ENCODE results near the gene TBXA2R. TPM values are rescaled to one million over a fixed set of nuclear protein-coding genes. Genes with fewer than 3 reads are reported as not detected.
A peak's percentile ranks its signal among the peaks of the same experiment; 100 is the strongest.

TBXA2R gene
- total RNA-seq, 1 donor from 2014 or later = 4.7 TPM

DNA sequence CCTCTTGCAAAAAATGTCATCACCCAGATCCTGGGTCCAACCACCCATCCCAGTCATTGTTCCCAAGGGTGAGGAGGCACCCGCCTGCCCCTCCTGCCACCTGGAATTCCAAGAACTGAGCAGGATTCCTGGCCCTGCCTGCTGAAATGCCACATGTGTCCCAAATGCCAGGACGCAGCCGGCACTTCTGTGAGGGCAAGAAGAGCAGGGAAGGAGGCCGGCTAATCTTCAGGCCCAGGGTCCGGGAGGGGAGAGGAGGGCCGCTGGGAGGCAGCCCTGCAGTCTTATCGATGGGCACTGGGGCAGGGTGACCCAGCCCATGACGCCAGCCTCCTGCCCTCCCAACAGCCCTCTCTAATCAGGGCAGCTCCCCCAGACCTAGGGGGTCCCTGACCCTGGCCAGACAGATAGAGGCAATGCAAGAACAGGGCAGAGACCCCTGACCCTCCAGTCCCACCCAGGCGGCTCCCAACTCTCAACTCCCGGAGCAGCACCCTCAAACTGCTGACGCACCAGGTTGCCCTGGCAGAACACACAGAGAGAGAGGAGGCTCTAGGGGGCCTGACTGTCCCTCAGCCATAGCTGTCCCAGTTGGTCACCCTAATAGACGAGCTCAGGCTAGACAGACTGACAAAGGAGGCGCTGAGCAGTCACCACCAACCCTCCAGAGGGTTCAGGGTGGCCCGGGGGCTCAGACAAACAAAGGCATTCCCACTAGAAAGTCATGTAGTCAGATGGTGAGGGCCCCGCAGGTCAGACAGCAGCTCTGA lies 50.8 kb downstream of the TBXA2R start:
- DNase-seq = no peak
- Histone ChIP-seq H3K4me1 (peaks cover 22% of the 10 kb centered on the region), H3K4me3 (peak overlapping the region; percentile 80), H3K36me3 (no peaks in the 10 kb centered on the region), H3K9me3 (no peaks in the 10 kb centered on the region), H3K27me3 (no peaks in the 10 kb centered on the region), H3K27ac (no peak overlapping the region)
- intact Hi-C loops (cut with DNase I) = no loop called here
- no peak for ATAC-seq
- TF ChIP-seq, protein P1, sequence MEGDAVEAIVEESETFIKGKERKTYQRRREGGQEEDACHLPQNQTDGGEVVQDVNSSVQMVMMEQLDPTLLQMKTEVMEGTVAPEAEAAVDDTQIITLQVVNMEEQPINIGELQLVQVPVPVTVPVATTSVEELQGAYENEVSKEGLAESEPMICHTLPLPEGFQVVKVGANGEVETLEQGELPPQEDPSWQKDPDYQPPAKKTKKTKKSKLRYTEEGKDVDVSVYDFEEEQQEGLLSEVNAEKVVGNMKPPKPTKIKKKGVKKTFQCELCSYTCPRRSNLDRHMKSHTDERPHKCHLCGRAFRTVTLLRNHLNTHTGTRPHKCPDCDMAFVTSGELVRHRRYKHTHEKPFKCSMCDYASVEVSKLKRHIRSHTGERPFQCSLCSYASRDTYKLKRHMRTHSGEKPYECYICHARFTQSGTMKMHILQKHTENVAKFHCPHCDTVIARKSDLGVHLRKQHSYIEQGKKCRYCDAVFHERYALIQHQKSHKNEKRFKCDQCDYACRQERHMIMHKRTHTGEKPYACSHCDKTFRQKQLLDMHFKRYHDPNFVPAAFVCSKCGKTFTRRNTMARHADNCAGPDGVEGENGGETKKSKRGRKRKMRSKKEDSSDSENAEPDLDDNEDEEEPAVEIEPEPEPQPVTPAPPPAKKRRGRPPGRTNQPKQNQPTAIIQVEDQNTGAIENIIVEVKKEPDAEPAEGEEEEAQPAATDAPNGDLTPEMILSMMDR (IDR thresholded peaks at IDR 0.05) = no peak

DNA sequence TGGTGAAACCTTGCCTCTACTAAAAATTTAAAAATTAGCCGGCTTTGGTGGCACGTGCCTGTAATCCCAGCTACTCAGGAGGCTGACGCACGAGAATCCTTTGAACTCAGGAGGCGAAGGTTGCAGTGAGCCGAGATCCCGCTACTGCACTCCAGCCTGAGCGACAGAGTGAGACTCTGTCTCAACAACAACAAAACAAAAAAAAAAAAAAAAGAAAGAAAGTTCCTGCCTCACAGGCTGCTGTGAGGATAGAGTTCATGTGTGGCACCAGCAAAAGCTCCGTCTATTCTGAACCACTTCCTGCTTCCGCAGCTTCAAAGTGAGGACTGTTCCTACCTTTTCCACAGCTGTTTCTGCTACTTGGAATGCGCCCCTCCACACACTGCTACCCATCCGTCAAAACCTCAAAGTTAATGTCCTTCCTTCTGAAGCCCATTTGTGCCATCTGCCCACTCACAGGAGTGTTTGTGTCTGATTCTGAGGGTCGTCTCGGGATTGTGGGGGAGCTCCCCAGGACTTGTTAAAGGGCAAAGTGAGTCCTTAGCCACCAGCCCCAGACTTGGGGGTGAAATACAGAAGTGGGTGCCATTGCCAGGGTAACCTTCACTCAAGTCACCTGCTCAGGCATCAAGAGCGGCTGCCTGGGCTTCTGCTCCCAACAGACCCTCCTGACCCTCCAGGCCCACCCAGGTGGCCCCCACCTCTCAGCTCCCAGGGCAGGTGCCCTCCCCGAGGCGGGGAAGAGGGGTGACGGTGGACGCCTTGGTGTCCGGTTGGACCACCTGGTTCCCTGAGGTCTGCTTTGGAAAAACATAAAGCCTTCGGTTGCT lies 52.2 kb downstream of the TBXA2R start:
- H3K27ac ChIP-seq = peak overlapping the region; percentile 55
- ATAC-seq (no peak), DNase-seq (no peak)
- no peaks in the 10 kb centered on the region for H3K36me3 ChIP-seq
- peaks cover 22% of the 10 kb centered on the region for H3K4me1 ChIP-seq
- H3K9me3 ChIP-seq = no peaks in the 10 kb centered on the region
- intact Hi-C loops (cut with DNase I) = no loop called here
- H3K4me3 ChIP-seq = peak overlapping the region; percentile 13
- TF ChIP-seq, protein P1 (IDR thresholded peaks at IDR 0.05) = no peak
- H3K27me3 ChIP-seq = no peaks in the 10 kb centered on the region

DNA sequence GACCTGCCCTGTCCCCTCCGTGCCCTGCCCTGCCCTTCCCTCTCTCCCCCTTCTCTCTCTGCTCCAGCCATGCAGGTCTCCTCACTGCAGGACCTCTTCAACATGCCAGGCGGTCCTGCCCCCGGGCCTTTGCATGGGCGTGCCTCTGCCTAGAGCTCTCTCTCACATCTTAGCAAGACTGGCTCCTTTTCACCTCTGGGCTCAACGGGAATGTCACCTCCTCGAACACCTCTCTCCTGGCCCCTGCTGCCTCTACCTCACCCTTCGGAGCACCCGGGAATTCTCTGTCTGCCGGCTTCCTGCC lies 54.9 kb downstream of the TBXA2R start:
- H3K27me3 ChIP-seq = no peaks in the 10 kb centered on the region
- H3K4me3 ChIP-seq = no peak overlapping the region
- peaks cover 18% of the 10 kb centered on the region for H3K4me1 ChIP-seq
- H3K27ac ChIP-seq = no peak overlapping the region
- no peak for DNase-seq
- no peak for ATAC-seq
- intact Hi-C loops (cut with DNase I) = no loop called here
- no peaks in the 10 kb centered on the region for H3K9me3 ChIP-seq
- TF ChIP-seq, protein P1 (IDR thresholded peaks at IDR 0.05) = no peak
- H3K36me3 ChIP-seq = peaks cover 6% of the 10 kb centered on the region

DNA sequence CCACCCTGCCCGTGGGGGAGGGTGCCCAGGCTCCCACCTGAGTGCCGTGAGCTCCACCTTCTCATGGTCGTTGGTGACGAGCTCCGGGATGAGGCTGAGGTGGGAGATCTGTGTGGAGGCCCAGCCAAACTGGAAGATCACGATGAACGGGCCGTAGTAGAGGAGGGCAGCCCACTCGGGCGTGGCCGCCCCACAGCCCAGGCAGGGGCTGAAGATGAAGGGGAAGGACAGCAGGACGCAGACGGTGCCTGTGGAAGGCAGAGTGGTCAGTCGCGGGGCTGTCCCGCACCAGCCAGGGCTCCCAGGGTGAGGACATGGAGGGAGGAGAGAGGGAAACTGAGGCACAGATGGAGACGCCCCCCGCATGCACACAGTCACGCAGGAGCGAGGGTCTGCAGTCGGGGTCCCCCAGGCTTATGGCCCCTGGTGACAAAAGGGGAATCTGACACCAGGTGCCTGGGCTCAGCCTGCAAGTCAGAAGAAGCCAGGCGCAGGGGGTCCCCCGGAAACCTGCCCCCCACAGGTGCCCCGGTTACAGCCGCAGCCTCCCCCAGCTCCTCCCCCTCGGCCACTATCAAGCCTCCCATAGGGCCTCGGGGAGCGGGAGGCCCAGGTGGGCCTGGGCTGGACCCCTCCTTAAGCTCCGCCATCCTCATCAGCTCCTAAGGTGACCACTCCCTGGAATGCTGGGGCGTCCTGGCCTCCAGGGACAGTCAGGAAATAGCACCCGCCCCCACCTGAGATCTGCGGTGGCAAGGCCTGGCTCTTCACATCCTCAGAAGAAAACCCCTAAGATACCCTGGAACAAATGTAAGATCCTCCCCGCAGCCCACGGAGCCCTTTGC lies 55.5 kb downstream of the TBXA2R start:
- peaks cover 13% of the 10 kb centered on the region for H3K4me1 ChIP-seq
- no peaks in the 10 kb centered on the region for H3K27me3 ChIP-seq
- TF ChIP-seq, protein P1 (IDR thresholded peaks at IDR 0.05) = no peak
- no peak for ATAC-seq
- DNase-seq = no peak
- H3K4me3 ChIP-seq = no peak overlapping the region
- H3K36me3 ChIP-seq = peaks cover 6% of the 10 kb centered on the region
- intact Hi-C loops (cut with DNase I) = no loop called here
- H3K27ac ChIP-seq = no peak overlapping the region
- H3K9me3 ChIP-seq = no peaks in the 10 kb centered on the region

DNA sequence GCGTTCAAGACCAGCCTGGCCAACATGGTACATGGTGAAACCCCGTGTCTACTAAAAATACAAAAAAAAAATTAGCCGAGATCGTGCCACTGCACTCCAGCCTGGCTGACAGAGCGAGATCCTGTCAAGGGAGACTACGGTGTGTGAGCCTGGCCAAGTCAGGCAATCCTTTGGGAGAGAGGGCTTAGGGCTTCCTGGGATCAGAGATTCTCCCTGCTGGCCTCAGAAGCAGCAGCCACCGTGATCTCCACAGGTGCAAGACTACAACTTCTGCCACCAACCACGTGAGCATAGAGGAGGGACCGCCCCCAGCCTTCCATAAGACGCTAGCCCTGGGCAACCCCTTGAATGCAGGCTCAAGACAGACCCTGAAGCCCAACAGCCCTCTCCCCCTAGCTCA lies 56.9 kb downstream of the TBXA2R start:
- H3K9me3 ChIP-seq = no peaks in the 10 kb centered on the region
- peaks cover 6% of the 10 kb centered on the region for H3K36me3 ChIP-seq
- no peak for ATAC-seq

More for the DNA sequence above, 56.9 kb downstream of the TBXA2R start:
- H3K4me1 ChIP-seq = peaks cover 5% of the 10 kb centered on the region
- no peak for DNase-seq
- no peak overlapping the region for H3K27ac ChIP-seq
- TF ChIP-seq, protein P1 (IDR thresholded peaks at IDR 0.05) = no peak
- intact Hi-C loops (cut with DNase I) = loop anchor here (10.0 kb wide), 1 partner anchor 65 kb away; no protein-coding TSS in a partner anchor
- H3K27me3 ChIP-seq = no peaks in the 10 kb centered on the region
- no peak overlapping the region for H3K4me3 ChIP-seq

Data from upper lobe of right lung (tissue), 1 donor.